ENCODE data around the gene IFRD2.

The IFRD2 gene

GRCh38 chr3:50268276-50268675 is 24.0 kb downstream of the IFRD2 start:
- Histone ChIP-seq H3K27me3 (replicated peaks in 2 of 5; ENCODE audit: control insufficient read depth in 4 of 5, insufficient read depth in 5 of 5, low read length in 4 of 5) (peaks cover 0 to 45% (median 5%) of the 10 kb centered on the region in 5 experiments), H3K9me3 (ENCODE audit: control extremely low read depth in 1 of 5, control insufficient read depth in 4 of 5, insufficient read depth in 2 of 5, low read depth in 1 of 5, low read length in 4 of 5) (no peaks in the 10 kb centered on the region), H3K27ac (ENCODE audit: insufficient read depth in 1 of 2, low read depth in 1 of 2, low read length in 2 of 2, poor library complexity in 1 of 2, severe bottlenecking in 2 of 2) (no peak overlapping the region), H3K4me1 (ENCODE audit: control extremely low read depth in 1 of 4, control insufficient read depth in 4 of 4, insufficient read depth in 4 of 4, low read length in 3 of 4) (peaks cover 0 to 6% (median 5%) of the 10 kb centered on the region in 4 experiments), H3K4me3 (ENCODE audit: control insufficient read depth in 1 of 7, extremely low read depth in 1 of 7, insufficient read depth in 4 of 7, low read depth in 2 of 7, low read length in 6 of 7) (no peak overlapping the region), H3K36me3 (ENCODE audit: control insufficient read depth in 4 of 4, insufficient read depth in 4 of 4, low read length in 3 of 4) (no peaks in the 10 kb centered on the region)
- WGBS (ENCODE audit: insufficient coverage): 92% methylated on average over 3 of the region's 3 CpGs
- no peak for DNase-seq
- ChIA-PET POLR2A (no interaction called here), CTCF (interaction anchor here (1.4 to 72.5 kb wide), 4 partner anchors 14 to 76 kb away, joined by 3 to 1875 read pairs (median 8); partner anchors contain the start of genes GNAI2 and SLC38A3)

DNA sequence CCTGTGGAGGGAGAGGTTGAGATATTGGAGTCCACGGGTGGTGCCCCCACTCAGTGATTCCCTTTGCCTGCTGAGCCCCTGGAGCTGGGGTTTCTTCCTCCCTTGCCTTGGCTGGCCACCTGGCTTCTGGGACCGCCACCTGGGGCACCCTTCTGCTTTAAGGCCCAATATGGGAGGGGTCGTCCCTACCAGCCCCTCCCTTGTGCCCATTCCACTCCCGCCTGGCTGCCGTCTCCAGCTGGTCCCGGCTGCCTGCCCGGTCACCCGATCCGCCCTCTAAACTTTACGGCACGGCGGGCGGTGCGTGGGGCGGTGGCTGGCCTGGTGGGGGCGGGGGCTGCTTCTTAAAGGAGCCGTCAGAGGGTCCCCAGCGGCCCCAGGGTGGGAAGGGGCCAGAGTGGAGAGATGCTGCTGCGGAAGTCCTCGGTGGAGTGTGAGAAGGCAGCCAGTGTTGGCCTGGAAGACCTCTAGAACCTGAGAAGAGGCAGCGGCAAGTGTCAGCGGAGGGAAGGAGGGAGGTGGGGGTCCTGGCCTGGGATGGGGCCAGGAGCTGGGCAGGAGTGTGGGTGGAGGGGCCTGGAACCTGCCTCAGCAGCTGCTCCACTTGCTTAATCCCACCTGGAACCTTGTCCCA is 24.8 kb downstream of the IFRD2 start:
- no peak for DNase-seq
- no peaks in the 10 kb centered on the region for H3K9me3 ChIP-seq (ENCODE audit: control extremely low read depth in 1 of 5, control insufficient read depth in 4 of 5, insufficient read depth in 2 of 5, low read depth in 1 of 5, low read length in 4 of 5)
- CTCF ChIA-PET: interaction anchor here (1.3 to 72.5 kb wide), 6 partner anchors 15 to 76 kb away, joined by 3 to 1875 read pairs (median 6); partner anchors contain the start of genes GNAI2, GNAT1 and SLC38A3
- 20% methylated on average over 20 of the region's 22 CpGs for WGBS (ENCODE audit: insufficient coverage)
- no peak overlapping the region for H3K4me3 ChIP-seq (ENCODE audit: control insufficient read depth in 1 of 7, extremely low read depth in 1 of 7, insufficient read depth in 4 of 7, low read depth in 2 of 7, low read length in 6 of 7)
- no peak overlapping the region for H3K27ac ChIP-seq (ENCODE audit: insufficient read depth in 1 of 2, low read depth in 1 of 2, low read length in 2 of 2, poor library complexity in 1 of 2, severe bottlenecking in 2 of 2)
- H3K36me3 ChIP-seq (ENCODE audit: control insufficient read depth in 4 of 4, insufficient read depth in 4 of 4, low read length in 3 of 4): no peaks in the 10 kb centered on the region
- peaks cover 0 to 40% (median 5%) of the 10 kb centered on the region in 5 experiments for H3K27me3 ChIP-seq (replicated peaks in 2 of 5; ENCODE audit: control insufficient read depth in 4 of 5, insufficient read depth in 5 of 5, low read length in 4 of 5)
- POLR2A ChIA-PET: no interaction called here
- no peaks in the 10 kb centered on the region for H3K4me1 ChIP-seq (ENCODE audit: control extremely low read depth in 1 of 4, control insufficient read depth in 4 of 4, insufficient read depth in 4 of 4, low read length in 3 of 4)

GRCh38 chr3:50266836-50267235 is 25.4 kb downstream of the IFRD2 start:
- ChIA-PET CTCF (interaction anchor here (0.9 to 72.5 kb wide), 7 partner anchors 16 to 76 kb away, joined by 3 to 1875 read pairs (median 6); partner anchors contain the start of genes GNAI2, GNAT1, HYAL2 and SLC38A3), POLR2A (no interaction called here)
- no peaks in the 10 kb centered on the region for H3K9me3 ChIP-seq (ENCODE audit: control extremely low read depth in 1 of 5, control insufficient read depth in 4 of 5, insufficient read depth in 2 of 5, low read depth in 1 of 5, low read length in 4 of 5)
- H3K27ac ChIP-seq (ENCODE audit: insufficient read depth in 1 of 2, low read depth in 1 of 2, low read length in 2 of 2, poor library complexity in 1 of 2, severe bottlenecking in 2 of 2): no peak overlapping the region
- peaks cover 0 to 40% (median 5%) of the 10 kb centered on the region in 5 experiments for H3K27me3 ChIP-seq (replicated peaks in 2 of 5; ENCODE audit: control insufficient read depth in 4 of 5, insufficient read depth in 5 of 5, low read length in 4 of 5)
- 86% methylated on average over 2 of the region's 7 CpGs for WGBS (ENCODE audit: insufficient coverage)
- no peak for DNase-seq
- H3K4me3 ChIP-seq (ENCODE audit: control insufficient read depth in 1 of 7, extremely low read depth in 1 of 7, insufficient read depth in 4 of 7, low read depth in 2 of 7, low read length in 6 of 7): no peak overlapping the region
- no peaks in the 10 kb centered on the region for H3K36me3 ChIP-seq (ENCODE audit: control insufficient read depth in 4 of 4, insufficient read depth in 4 of 4, low read length in 3 of 4)
- H3K4me1 ChIP-seq (ENCODE audit: control extremely low read depth in 1 of 4, control insufficient read depth in 4 of 4, insufficient read depth in 4 of 4, low read length in 3 of 4): no peaks in the 10 kb centered on the region

DNA sequence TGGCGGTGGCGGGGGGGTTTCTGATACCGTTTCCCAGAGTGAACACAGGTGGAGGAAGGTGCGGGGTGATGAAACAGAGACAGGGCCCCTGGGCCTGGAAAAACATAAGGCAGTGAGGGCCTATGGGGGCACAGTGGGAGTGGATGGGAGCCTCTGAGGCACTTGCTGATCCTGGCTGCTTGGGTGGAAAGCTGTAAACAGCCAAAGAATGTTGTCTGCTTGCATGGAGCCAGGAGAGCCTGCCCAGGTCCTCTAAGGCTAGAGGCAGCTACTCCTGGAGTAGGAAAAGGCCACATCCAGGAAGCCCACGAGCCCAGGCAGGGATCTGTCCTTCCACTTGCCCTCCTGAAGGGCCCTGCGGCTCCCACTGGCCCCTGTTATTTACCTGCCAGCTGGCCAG is 26.2 kb downstream of the IFRD2 start:
- ChIA-PET CTCF (interaction anchor here (0.9 to 72.5 kb wide), 5 partner anchors 16 to 71 kb away, joined by 3 to 1875 read pairs (median 7); partner anchors contain the start of genes GNAI2, HYAL2, LSMEM2 and SEMA3B), POLR2A (no interaction called here)

DNA sequence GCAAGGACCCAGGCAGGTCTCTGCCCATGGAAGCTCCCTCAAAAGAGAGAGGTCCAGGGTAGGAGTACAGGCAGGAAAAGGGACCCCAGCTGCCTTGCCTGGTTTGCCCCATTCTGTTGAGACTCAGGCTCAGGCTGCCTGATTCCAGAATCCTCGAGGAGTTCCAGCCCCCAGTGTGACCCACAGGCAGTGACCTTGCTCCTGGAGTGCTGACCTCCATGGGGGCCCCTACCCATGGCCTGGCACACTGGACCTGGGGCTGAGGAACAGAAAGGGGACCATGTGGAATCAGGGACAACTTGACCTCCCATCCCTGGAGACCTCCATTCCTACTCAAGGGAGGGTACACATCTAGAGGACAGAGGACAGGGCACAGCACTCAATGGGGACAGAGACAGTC is 26.7 kb downstream of the IFRD2 start:
- Histone ChIP-seq H3K4me1 (ENCODE audit: control extremely low read depth in 1 of 4, control insufficient read depth in 4 of 4, insufficient read depth in 4 of 4, low read length in 3 of 4) (peaks cover 0 to 6% (median 5%) of the 10 kb centered on the region in 4 experiments), H3K4me3 (ENCODE audit: control insufficient read depth in 1 of 7, extremely low read depth in 1 of 7, insufficient read depth in 4 of 7, low read depth in 2 of 7, low read length in 6 of 7) (no peak overlapping the region), H3K27me3 (replicated peaks in 2 of 5; ENCODE audit: control insufficient read depth in 4 of 5, insufficient read depth in 5 of 5, low read length in 4 of 5) (peaks cover 0 to 40% (median 5%) of the 10 kb centered on the region in 5 experiments), H3K27ac (ENCODE audit: insufficient read depth in 1 of 2, low read depth in 1 of 2, low read length in 2 of 2, poor library complexity in 1 of 2, severe bottlenecking in 2 of 2) (no peak overlapping the region), H3K36me3 (ENCODE audit: control insufficient read depth in 4 of 4, insufficient read depth in 4 of 4, low read length in 3 of 4) (peaks cover 0 to 3% (median 0%) of the 10 kb centered on the region in 4 experiments), H3K9me3 (ENCODE audit: control extremely low read depth in 1 of 5, control insufficient read depth in 4 of 5, insufficient read depth in 2 of 5, low read depth in 1 of 5, low read length in 4 of 5) (no peaks in the 10 kb centered on the region)
- ChIA-PET POLR2A (no interaction called here), CTCF (interaction anchor here (1.5 to 72.5 kb wide), 4 partner anchors 16 to 145 kb away, joined by 5 to 1875 read pairs (median 940); partner anchors contain the start of genes GNAI2, LSMEM2, SEMA3B and SLC38A3)
- WGBS (ENCODE audit: insufficient coverage): 100% methylated on average over 1 of the region's 1 CpG
- DNase-seq: no peak

More for the DNA sequence above, 26.2 kb downstream of the IFRD2 start:
- H3K36me3 ChIP-seq (ENCODE audit: control insufficient read depth in 4 of 4, insufficient read depth in 4 of 4, low read length in 3 of 4): peaks cover 0 to 2% (median 0%) of the 10 kb centered on the region in 4 experiments
- no peak overlapping the region for H3K4me3 ChIP-seq (ENCODE audit: control insufficient read depth in 1 of 7, extremely low read depth in 1 of 7, insufficient read depth in 4 of 7, low read depth in 2 of 7, low read length in 6 of 7)
- H3K4me1 ChIP-seq (ENCODE audit: control extremely low read depth in 1 of 4, control insufficient read depth in 4 of 4, insufficient read depth in 4 of 4, low read length in 3 of 4): peaks cover 0 to 2% (median under 1%) of the 10 kb centered on the region in 4 experiments
- DNase-seq: no peak
- H3K27me3 ChIP-seq (replicated peaks in 2 of 5; ENCODE audit: control insufficient read depth in 4 of 5, insufficient read depth in 5 of 5, low read length in 4 of 5): peaks cover 0 to 40% (median 5%) of the 10 kb centered on the region in 5 experiments
- H3K9me3 ChIP-seq (ENCODE audit: control extremely low read depth in 1 of 5, control insufficient read depth in 4 of 5, insufficient read depth in 2 of 5, low read depth in 1 of 5, low read length in 4 of 5): no peaks in the 10 kb centered on the region
- no peak overlapping the region for H3K27ac ChIP-seq (ENCODE audit: insufficient read depth in 1 of 2, low read depth in 1 of 2, low read length in 2 of 2, poor library complexity in 1 of 2, severe bottlenecking in 2 of 2)
- WGBS (ENCODE audit: insufficient coverage): 88% methylated on average over 4 of the region's 6 CpGs

- Histone ChIP-seq H3K36me3 (ENCODE audit: control insufficient read depth in 4 of 4, insufficient read depth in 4 of 4, low read length in 3 of 4) (peaks cover 0 to 3% (median 0%) of the 10 kb centered on the region in 4 experiments), H3K4me1 (ENCODE audit: control extremely low read depth in 1 of 4, control insufficient read depth in 4 of 4, insufficient read depth in 4 of 4, low read length in 3 of 4) (peaks cover 0 to 10% (median 9%) of the 10 kb centered on the region in 4 experiments), H3K9me3 (ENCODE audit: control extremely low read depth in 1 of 5, control insufficient read depth in 4 of 5, insufficient read depth in 2 of 5, low read depth in 1 of 5, low read length in 4 of 5) (no peaks in the 10 kb centered on the region), H3K27me3 (replicated peaks in 2 of 5; ENCODE audit: control insufficient read depth in 4 of 5, insufficient read depth in 5 of 5, low read length in 4 of 5) (peaks cover 0 to 40% (median 5%) of the 10 kb centered on the region in 5 experiments), H3K27ac (ENCODE audit: insufficient read depth in 1 of 2, low read depth in 1 of 2, low read length in 2 of 2, poor library complexity in 1 of 2, severe bottlenecking in 2 of 2) (no peak overlapping the region), H3K4me3 (ENCODE audit: control insufficient read depth in 1 of 7, extremely low read depth in 1 of 7, insufficient read depth in 4 of 7, low read depth in 2 of 7, low read length in 6 of 7) (no peak overlapping the region)
- WGBS (ENCODE audit: insufficient coverage): 76% methylated on average over 3 of the region's 7 CpGs
- no peak for DNase-seq
- ChIA-PET CTCF (interaction anchor here (1.2 to 72.5 kb wide), 4 partner anchors 15 to 145 kb away, joined by 4 to 1875 read pairs (median 940); partner anchors contain the start of genes GNAI2, LSMEM2, SEMA3B and SLC38A3), POLR2A (no interaction called here)
These were observed 27.2 kb downstream of the IFRD2 start for GRCh38 chr3:50264964-50265485.

Data from common myeloid progenitor, CD34-positive (primary cell).